GM18498 (cell line): ENCODE results near the gene SLC25A24.
"Not testable (repeated sequence)": the region's sequence is repeated elsewhere in the genome, so short reads cannot be mapped to it uniquely, and the experiment has no call there.

Experiments
- ATAC-seq: cut with Tn5 transposase; IDR thresholded peaks from one replicate; pipeline ENCODE4 v1.9.1; 2021; ENCODE audit warnings: mild to moderate bottlenecking, moderate library complexity; ENCODE audit not compliant: unreplicated experiment

SLC25A24 gene

DNA sequence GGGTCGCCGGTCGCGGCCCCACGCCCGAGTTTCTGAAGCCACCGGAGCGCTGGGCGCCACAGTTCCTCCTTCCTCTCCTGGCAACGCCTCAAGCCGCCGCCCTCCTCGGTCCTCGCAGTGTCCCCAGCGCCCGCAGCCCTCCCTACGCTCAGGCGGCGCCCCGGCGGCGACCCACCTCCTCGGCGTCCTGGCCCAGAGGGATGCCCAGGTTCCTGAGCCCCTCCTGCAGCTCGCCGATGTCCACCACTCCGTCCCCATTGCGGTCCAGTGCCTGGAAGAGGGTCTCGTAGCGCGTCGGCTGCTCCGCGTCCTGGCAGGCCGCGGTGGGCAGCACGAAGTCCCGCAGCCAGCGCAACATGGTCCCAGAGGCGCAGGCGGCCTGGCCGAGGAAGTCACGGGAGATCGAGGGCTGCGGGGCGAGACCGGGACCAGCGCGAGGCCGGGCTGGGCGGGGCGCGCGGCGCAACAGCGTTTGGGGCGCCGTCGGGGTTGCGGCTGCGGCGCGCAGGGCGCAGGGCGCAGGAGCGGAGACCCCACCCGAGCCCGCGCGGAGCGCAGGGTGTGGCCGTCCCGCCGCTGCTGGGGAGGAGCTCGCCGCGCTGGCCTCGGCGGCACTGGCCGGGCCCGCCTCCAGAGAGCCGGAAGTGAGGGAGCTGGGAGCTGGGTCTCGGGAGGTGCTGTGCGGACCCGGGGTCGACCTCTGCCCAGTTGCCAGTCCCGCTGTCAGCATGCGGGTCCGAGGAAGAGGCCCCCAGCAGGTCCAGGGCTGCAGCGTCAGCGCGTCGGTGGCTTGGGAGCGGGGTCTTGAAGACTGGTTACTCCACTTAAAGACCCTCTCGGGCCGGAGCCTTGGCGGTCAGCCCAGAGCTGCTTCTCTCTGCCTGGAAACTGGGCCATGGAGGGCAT, at the start of gene SLC25A24:
Gene SLC25A24, minus strand, starts transcription at position 563 of the 906 bp plus-strand sequence. Its CDS starts 205 bp downstream, at position 358.
- ATAC-seq: peak; percentile 91

DNA sequence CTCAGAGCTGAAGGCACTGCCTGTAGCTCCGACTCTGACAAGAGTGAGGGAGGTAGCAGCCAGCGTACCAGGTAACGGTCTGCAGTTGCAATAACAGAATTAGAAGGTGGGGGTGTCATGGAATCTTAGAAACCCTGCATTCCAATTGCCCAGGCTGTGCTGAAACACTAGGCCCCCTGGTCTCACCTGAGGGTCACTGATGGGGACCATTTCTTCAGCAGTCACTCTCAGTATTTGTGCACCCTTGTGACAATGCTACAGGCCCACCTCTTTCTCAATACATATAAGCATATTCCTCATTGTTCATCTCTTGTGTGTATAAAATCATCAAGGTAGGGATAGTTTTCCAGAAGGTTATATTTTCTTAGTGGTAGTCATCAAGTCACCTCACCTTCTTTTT, 43.8 kb upstream of the SLC25A24 start, which contains the start of gene NBPF4:
Gene NBPF4, minus strand, starts transcription at position 101 of the 400 bp plus-strand sequence. CDS start 315 bp downstream, outside the sequence.
- not testable (repeated sequence) for ATAC-seq

DNA sequence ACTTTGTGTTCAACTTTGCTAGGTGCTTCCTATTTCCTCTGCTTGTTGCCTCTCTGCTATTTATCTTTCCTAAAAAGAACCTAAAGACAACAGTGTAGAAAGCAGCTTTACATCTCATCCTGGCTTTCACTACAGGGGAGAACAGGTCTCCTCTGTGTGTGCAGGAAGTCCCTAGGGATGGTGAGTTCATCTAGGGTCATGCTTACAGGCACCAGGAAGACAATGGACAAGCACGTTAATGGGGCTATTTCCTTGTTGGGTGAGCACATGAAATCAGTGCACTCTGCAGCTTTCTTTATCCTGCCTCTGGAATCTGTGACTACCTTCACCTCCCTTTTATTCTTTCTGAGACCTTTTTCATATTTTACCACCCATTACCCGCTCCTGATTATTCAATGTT, 39.3 kb upstream of the SLC25A24 start:
- not testable (repeated sequence) for ATAC-seq

DNA sequence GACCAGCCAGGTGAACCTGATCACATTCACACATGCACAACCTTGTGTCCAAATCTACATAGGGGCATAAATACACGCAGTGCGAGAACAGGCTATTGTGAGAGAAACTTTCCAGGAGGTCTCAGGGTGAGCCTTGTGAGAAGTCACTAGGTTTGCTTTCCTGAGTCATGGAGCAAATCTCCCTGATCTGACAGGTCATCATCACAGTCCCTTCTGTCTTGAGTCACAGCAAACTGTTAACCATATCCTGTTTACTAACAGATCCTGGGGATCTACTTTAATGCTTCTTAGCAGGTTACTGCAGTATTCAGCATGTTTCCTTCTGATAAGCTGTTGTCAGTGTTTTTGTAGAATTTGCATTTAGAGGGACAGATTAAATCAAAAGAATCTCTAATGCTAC, 35.2 kb upstream of the SLC25A24 start:
- ATAC-seq: not testable (repeated sequence)

DNA sequence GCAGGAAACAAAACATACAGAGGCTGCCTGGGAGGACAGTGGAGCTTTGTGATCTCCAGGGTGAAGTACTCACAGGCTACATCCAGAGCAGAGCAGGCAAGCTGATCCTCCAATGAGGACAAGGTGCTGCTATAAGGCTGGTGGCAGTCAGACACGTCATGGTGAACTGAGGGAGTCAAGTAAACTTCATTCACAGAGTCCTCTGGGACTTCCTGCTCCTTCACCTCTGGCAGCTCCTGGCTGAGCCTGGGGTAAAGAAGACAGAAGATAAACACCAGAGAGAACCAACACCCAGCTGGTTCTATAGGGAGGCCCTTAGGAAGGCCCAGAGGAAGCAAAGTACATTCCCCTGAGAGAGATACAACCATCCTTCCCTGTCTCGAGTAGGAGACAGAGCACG, 32.0 kb upstream of the SLC25A24 start:
- ATAC-seq: not testable (repeated sequence)

DNA sequence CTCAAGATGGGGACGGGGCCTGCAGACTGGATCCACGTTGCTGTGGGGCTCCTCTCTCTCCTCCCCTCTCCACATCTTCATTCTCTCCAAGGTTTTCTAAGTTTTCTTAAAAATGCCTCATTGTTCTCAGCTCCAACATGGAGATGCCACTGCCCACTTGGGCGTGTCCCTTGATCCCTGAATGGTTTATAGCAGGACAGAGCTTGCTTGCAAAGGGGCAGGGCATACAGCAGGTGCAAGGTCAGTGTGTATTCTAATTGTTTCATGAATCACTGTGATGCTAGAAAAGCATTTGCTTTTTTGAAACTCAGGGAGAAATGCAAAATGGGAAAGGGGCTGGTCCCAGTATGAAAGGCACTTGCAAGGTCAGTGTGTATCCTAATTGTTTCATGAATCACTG, 29.8 kb upstream of the SLC25A24 start:
- not testable (repeated sequence) for ATAC-seq

DNA sequence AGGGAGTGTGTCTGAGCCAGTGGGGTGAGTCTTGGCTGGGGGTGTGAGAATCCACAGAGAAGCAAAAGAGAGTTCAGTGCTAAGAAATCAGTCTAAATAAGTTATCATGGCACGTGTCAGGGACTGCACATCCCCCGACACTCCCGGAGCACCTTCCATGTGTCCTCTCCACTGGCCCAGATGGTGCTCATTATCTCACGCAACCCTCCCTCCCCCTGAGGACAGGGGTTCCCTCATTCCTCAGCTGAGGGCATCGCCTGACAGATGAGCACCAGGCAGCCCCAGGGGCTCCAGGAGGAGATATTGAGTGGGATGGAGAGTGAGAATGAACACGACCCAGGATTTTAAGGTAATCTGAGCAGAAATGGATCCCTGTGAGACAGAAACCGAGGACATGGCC, 27.6 kb upstream of the SLC25A24 start:
- not testable (repeated sequence) for ATAC-seq

DNA sequence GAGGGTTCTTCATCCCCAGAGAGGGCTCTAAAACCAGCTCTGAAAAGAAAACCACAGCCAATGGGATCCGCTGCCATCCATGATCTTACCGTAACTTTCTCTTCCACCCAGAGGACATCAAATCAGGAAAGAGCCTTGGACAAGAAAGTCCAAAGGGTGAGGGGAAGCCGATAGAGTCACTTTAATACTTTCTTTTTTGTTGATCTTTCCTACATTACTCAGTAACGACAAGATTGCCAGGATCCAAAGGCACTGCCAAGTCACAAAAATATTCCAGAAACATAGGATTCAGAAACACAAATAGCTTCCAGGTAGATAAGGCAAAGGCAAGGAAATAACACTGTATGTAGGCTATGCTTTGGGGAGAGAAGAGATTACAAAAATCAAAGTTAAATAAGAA, 26.7 kb upstream of the SLC25A24 start:
- ATAC-seq: not testable (repeated sequence)

DNA sequence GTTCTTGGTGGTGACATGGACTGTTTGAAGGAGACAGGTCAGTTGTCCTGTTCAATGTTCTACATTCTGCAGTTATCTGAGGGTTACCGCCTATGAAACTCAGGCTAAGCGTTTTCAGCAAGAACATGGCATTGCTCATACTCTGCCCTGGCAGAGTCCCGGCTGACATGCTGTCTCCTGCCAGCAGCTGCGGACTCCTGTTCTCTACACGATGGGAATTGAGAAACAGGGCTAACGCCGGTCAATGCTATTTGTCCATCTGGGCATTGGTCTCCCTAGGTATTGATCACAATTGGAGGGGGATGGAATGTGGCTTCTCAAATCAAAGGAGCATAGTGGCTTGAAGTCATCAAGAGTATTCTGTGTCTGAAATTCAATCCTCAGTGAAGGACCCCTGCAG, 23.1 kb upstream of the SLC25A24 start:
- not testable (repeated sequence) for ATAC-seq

DNA sequence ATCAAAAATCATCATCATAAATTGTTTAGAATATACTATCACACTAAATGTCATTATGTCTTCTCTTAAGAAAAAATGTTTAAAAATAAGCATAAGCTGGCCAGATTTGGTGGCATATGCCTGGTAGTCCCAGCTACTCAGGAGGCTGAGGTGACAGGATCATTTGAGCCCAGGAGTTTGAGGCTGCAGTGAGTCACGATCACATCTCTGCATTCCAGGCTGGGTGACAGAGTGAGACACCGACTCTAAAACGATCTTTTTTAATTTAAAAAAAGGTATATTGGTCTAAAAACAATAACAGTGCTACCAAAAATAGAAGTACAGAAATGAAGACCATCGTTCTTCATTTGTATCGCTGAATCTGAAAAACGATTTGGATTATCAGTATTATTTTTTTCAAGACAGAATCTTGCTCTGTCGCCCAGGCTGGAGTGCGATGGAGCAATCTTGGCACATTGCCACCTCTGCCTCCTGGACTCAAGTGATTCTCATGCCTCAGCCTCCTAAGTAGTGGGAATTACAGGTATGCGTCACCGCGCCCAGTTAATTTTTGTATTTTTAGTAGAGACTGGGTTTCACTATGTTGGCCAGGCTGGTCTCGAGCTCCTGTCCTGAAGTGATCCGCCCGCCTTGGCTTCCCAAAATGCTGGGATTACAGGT, 17.5 kb upstream of the SLC25A24 start:
- ATAC-seq: not testable (repeated sequence)

DNA sequence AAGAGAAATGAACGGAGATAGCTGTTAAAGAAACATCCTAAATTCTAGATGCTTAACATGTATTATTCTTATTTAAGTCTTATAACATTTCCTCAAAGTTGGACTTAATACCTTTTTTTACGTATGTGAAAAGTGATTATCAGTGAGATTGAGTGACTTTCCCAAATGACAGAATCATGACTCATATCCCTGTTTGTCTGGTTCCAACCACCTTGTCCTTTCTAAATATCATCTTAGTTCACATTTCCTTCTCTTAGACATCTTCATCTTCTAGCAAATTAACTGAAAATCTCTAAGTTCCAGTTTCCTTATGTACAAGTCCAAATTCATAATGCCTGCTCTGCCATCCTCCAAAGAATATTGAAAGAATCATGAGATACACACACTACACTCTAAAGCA, 16.9 kb upstream of the SLC25A24 start:
- ATAC-seq: not testable (repeated sequence)

DNA sequence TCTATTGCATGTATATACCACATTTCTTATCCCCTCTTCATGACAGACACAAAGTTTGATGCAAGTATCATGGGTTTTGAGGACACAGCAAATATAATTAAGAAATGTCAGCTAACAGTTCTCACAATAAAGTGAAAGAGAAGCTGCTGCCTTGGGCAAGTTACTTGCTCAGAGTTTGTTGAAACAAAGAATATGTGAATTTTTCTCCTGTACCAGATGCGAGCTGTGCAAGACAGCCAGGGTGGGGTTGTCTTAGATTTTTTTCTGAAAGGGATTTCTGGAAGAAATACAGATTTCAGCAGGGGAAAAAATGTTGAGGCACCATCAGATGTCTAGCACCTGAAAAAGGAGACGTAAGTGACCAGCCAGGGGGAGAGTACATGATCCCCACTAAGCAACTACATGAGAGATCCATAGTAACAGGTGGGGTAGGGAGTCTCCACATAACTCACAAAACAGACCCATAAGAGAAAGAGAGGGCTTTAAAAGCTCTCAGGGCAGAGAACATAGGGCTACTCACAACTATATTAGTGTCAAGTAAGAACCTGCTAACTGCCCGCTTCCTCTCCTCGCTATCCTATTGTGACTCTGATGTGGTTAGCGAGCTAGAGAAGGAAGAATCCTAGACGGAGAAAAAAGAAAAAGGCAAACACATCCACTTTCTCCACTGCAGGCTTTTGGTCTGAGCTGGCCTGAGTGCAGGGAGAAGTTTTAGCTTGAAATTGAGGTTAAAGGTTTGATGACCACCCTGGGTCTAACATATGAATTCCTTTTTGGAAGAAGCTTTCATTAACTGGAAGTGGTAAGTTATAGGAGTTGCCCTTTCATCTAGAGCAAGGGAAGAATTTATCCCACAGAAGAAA, 16.1 kb upstream of the SLC25A24 start:
- ATAC-seq: not testable (repeated sequence)

DNA sequence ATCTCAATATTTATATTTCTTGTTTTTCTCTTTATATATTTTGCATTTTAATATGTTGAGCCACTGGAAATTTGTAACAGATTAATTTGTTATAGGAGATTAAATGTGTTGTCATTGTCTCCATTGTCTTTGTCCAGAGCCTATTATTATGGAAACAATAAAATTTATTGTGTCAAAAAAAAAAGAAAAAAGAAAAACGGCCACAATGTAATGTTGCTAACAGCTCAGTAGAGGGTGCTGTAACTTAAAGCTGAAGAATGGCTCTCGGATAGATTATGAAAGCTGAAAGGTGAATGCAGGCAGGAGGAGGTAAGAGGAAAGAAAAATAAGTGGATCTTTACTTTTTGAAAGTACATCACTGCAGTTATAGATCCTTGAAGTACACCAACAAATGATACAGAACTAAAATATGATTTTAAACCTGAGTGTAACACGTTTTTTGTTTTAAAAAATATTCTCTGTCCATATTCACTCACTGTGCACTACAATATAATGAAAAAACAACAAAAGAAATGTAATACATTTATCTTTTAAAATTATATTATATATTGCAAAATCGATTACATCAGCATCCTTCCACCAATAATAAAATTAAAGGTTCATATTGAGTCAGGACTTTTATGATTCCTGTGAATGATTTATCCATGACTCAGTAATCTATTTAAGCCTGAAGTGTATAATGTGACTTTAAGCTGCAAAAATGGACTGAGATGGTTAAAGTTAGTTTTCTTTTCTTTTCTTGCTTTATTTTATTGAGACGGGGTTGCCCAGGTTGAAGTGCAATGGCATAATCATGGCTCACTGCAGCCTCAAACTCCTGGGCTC, 14.7 kb upstream of the SLC25A24 start:
- ATAC-seq: not testable (repeated sequence)

DNA sequence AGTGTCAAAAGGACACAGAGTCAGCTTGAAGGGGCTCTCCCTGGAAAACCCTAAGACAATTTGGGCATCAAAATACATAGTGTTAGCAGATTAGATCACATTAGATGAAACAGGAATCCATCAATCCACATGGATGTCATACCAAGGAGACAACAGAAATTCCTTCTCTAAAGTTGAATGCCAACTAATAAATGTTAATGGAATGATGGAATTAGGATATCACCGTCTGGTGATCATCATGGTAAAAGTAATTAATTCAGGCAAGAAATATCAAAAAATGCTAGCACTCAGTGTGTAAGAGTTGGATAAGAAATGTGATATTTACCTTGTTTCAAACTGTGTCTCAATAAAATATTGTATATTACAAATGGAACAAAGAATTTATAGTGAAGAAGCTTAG, 10.9 kb upstream of the SLC25A24 start:
- ATAC-seq: no peak

DNA sequence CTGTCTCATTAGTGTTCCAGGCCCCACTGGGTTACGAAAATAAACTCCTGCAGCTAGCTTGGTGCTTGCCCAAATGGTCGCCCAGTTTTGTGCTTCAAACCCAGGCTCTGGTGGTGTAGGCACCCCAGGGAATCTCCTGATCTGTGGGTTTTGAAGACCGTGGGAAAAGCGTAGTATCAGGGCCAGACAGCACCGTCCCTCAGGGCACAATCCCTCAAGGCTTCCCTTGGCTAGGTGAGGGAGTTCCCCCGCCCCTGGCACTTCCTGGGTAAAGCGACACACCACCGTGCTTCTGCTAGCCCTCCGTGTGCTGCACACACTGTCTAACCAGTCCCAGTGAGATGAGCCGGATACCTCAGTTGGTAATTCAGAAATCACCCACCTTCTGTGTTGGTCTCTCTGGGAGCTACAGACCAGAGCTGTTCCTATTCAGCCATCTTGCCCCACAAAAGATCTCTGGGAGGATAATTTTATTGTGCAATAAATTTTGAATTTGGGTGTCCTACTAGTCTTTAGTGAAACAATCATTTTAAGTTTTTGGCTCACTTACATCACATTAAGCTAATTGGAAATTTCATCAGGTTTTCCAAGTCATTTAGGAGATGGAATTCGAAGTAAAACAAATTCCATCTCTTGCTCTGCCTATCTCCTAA, 9.4 kb upstream of the SLC25A24 start:
- ATAC-seq: no peak

DNA sequence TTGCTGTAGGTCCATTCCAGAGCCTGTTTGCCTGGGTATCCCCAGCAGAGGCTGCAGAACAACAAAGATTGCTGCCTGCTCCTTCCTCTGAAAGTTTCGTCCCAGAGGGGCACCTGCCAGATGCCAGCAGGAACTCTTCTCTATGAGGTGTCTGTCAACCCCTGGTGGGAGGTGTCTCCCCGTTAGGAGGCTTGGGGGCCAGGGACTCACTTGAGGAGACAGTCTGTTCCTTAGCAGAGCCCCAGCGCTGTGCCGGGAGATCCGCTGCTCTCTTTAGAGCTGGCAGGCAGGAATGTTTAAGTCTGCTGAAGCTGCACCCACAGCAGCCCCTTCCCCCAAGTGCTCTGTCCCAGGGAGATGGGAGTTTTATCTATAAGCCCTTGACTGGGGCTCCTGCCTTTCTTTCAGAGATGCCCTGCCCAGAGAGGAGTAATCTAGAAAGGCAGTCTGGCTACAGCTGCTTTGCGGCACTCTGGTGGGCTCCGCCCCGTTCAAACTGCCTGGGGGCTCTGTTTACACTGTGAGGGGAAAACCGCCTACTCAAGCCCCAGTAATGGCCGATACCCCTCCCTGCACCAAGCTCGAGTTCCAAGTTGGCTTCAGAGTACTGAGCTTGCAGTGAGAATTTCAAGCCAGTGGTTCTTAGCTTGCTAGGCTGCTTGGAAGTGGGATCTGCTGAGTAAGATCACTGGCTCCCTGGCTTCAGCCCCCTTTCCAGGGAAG, 8.7 kb upstream of the SLC25A24 start:
- ATAC-seq: no peak

DNA sequence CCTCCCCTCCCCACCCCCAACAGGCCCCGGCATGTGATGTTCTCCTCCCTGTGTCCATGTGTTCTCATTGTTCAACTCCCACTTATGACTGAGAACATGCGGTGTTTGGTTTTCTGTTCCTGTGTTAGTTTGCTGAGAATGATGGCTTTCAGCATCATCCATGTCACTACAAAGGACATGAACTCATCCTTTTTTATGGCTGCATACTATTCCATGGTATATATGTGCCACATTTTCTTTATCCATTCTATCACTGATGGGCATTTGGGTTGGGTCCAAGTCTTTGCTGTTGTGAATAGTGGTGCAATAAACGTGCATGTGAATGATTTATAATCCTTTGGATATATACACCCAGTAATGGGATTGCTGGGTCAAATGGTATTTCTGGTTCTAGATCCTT, 3.4 kb upstream of the SLC25A24 start:
- not testable (repeated sequence) for ATAC-seq

DNA sequence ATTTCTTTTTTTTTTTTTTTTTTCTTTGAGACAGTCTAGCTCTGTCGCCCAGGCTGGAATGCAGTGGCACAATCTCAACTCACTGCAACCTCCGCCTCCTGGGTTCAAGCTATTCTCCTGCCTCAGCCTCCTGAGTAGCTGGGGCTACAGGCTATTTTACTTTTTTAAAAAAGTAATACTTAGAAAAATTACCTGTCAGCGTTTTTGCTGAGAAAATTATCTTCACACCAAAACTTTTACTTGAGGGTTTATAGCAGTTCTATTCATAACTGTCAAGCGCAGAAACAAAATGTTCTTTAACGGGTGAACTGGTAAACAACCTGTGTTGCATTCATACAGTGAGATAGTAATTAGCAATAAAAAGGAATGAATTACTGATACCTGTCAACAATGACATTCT, 1.5 kb upstream of the SLC25A24 start:
- no peak for ATAC-seq

DNA sequence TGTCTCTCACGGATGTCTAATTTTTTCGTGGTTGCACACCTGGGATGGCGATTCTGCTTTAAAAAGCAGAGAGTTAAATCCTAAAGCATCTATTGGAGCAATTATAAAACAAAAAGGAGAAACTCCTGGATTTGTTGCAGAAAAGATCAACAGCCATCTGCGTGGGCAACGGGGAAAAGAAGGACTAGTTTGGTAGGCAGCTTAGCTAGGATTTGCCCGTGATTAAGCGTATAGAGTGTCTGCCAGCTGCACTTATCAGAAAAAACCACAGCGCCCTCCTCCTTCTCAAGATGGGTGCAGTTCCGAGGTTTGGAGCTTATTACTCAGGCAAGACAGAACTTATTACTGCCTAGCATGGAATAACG, 526 bp upstream of the SLC25A24 start:
- ATAC-seq: peak; percentile 42
